SKM-1 (cell line): ENCODE measurements around the gene FBLN1.

ENCODE experiments used
- DNase-seq: peaks from one replicate; lab custom pipeline; 2025; ENCODE audit not compliant: unreplicated experiment; lab: John Stamatoyannopoulos, UW

Gene FBLN1

DNA sequence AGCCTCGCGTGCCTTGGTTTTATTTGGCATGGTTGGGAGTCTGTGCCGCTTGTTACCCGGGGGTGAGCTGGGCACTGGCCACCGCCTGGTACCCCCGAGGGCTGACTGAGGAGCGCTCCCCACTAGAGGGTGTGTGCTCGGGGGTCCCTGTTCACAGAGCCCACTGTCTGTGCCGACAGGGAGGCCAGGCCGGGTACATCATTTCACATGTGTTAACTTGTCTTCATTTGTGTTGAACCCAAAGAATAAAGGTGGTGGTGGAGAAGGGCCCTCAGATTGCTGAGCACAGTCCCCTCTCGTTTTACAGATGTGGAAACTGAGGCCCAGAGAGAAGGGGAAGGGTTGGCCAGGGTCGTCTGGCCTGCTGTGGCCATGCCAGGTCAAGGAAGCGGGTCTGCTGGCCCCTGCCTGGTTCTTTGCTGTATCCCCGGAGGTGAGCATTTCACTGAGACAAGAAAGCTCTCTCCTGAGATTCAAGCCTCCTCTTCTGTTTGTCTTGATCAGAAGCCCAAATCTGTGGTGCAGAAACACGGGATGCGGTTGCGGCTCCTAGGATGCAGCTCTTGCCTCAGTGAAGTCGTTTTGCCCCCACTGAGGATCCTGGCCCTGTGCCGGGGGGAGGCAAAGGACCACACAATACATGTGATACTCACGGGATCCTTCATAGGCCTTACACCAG lies 60.8 kb downstream of the FBLN1 start:
- no peak for DNase-seq

DNA sequence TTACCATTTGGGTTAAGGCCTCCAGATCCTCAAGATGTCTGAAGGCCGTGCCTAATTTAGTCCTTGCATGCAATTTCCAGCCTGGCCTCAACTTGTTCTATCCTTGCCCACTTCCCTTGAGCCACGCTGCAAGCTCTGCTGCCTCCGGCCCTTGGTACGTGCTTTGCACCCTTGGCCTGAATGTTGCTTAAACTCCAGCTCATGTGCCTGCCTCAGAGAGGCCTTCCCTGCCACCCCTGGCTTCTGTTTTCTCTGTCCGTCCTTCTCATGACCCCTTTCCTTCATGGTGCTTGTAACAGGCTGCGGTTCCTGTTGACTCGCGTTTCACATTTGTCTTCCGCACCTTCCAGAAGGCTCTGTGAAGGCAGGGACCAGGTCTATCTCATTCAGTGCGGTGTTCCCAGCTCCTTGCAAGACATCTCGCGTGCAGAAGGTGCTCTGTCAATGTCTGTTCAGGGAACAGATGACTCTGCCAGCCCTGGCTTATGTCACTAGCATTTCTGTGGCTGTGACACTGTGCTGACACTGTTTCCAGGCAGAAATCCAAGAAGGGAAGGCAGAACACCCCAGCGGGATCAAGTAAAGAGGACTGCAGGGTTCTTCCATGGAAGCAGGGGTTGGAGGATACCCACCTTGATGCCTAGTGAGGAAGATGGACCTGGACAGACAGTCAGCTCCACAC lies 61.8 kb downstream of the FBLN1 start:
- DNase-seq: no peak

DNA sequence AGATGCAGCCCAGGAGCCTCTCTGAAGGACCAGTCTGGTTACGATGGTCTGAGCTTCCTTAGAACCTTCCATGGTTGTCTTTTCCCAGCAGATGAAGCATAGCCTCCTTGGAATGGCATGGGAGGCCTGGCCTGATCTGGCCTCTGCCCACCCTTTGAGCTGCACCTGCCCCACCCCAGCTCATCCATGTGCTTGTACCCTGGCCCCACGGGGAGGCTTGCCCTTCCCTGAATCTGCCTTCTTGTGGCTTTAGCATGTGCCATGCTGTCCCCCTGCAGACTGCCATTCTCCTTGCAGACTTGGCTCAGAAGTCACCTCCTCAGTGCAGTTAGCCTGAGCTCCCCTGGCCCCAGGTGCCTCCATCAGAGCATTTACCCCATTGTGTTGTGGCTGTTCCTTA lies 62.5 kb downstream of the FBLN1 start:
- no peak for DNase-seq

DNA sequence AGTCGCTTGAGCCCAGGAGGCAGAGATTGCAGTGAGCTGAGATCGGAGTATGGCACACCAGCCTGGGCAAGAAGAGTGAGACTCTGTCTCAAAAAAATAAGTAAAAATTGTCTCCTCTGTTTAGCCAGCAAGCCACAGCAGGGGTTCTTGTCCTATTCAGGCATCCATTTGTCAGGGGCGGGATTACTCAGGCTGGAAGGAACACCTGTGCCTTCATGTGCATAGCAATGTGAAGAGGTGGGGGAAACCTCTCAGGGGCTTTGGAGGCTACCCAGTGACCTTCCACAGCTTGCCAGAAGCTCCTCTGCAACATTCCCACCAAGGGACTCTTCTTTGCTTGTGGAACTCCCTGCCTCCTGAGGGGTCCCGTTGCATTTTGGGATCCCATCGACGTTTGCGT lies 63.3 kb downstream of the FBLN1 start:
- no peak for DNase-seq

DNA sequence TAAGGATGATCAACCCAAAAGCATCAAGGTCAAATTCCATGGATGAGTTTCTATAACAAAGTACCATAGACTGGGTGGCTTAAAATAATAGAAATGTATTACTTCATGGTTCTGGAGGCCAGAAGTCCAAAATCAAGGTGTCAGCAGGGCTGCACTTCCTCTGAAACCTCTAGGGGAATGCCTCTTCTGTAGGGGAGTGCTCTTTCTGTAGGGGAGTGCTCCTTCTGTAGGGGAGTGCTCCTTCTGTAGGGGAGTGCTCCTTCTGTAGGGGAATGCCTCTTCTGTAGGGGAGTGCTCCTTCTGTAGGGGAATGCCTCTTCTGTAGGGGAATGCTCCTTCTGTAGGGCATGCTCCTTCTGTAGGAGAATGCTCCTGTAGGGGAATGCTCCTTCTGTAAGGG lies 65.5 kb downstream of the FBLN1 start:
- DNase-seq: no peak

DNA sequence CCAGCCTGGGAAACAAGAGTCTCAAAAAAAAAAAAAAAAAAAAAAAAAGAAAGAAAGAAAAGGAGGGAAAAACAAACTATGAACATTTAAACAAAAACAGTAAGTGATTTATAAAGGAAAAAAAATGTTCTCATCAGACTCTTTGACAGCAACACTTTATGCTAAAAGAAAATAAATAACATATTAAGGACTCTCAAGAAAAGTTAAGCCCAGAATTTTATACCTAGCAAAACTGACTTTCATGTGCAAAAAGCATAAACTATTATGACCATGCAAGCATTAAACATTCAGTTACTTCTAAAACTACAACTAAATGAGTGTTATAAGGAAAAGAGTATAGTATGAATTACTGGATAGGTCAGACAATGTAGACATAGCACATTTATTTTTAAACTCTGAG lies 68.4 kb downstream of the FBLN1 start:
- no peak for DNase-seq

DNA sequence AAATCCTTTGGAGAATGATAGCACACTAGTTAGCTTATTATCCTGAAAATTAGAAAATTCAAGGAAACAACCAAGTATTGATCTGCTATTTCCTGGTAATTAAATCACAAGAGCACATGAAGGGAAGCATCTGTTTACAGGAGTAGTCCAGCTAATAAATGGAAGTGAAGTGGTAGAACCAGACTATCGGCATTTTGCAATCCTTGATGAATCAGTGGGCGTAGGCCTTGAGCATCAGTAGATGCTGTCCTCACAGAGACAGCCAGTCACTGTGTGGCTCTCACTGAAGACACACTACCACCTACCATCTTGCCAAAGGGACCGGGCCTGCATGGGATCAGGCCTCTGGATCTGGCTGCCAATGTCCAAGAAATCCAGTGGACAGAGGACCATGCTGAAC lies 69.8 kb downstream of the FBLN1 start:
- no peak for DNase-seq

DNA sequence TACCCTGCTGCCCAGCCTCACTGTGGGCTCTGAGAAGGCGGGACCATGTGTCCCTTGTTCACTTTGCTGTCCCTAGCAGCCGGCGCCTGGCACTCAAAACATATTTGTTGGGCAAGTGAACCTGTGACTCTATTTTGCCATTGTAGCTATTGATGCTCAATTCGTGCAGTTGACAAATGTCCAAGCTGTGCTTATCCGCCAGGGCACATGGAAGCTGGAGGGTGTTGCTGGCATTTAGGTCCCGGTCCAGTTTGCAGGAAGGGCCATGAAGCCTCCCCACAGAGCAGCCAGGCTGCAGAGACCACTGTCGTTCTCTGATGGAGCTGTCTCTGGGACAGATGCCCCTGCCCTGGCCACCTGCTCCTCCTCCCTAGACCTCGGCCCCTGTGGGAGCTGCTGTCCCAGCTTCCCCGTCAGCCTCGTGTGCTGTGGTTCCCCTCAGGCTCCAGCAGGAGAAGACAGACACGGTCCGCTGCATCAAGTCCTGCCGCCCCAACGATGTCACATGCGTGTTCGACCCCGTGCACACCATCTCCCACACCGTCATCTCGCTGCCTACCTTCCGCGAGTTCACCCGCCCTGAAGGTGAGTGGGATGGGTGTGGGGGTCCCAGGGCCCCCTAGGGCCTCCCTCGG lies 71.5 kb downstream of the FBLN1 start:
- no peak for DNase-seq

DNA sequence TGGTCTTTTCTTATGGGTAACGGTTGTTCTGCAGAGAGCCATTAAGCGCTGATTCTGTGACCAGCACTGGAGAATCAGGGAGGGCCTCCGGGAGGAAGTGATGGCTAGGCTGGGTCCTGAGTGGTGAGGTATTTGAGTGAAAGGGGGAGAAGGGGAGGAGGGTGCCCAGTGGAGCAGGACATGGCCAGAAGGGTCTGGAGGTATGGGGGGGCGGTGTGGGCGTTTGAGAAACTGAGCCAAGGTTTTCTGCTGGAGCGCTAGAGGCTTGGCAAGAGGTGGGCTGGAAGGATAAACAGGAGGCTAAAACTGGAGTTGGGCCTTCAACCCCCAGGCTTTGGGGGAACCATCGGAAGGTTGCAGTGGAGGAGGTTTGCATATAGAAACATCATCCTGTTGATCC lies 72.5 kb downstream of the FBLN1 start:
- no peak for DNase-seq

DNA sequence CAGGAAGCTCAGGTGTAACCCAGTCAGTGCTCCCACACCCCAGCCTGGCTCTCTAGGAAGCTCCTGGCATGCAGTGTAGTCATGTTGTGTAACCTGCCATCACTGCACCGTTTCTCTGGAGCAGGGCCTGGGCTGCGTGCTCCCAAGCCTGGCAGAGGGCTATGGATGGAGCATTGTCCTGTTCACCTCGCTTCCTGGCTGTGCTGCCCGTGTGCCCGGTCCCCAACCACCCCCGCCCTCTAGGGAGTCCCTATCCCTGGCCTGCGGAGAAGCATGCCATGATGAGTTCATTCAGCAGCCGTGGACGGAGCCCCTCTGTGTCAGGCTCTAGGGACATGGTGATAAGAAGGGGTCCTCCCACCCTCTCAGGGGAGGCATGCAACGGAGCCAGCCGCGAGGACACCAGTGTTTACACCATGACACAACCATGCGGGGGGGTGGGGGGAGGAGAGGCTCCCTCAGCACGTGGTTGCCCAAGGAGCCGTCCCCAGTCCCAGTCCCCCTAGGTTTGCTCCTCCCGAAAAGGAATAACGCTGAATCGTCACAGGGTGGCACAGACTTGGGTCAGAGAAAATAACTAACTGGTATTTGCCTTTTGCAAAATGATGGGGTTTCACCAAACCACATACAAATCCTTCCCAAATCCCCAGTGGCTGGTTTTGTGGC lies 73.1 kb downstream of the FBLN1 start:
- DNase-seq: no peak

DNA sequence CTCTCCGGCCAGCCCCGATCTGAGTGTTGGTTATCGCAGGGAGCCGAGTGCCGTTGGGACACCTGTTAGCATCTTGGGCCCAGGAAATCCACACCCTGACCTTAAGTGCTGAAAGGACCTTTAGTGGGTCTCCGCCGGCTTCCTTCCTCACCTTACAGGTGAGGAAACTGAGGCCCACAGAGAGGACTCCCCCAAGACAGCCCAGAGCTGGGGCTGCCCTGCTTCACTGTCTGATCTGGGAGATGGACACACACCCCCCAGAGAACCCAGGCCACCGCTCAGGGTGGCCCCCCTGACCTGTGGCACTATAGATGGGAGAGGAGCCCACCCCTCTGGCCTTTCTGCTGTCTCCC lies 73.6 kb downstream of the FBLN1 start:
- DNase-seq: no peak

DNA sequence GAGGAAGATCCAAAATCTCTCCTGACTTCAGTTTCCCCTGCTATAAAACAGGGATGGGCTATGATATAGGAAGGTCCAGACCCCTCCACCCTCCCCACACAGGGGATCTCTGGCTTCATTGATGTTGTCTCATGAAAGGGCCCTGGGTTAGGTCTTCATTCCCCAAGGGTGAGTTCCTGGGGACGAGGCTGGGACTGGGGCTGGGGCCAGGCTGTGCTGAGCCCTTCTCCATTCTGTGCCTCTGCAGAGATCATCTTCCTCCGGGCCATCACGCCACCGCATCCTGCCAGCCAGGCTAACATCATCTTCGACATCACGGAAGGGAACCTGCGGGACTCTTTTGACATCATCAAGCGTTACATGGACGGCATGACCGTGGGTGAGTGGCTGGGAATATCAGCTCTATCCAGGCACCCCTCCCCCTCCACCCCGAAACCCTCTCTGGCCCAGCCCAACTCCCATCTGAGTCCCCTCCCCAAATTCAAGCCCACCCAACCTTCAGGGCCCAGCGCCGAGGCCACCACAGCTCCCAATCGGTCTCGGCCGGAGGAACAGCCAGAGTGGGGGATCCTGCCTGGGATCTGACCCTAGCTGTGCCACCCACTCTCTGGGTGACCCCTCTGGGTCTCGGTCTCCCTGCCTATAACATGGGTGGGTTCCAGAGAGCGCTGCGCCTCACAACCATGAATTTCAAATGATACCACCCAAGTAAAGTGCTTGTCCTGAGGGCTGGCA lies 74.2 kb downstream of the FBLN1 start:
- DNase-seq: no peak

DNA sequence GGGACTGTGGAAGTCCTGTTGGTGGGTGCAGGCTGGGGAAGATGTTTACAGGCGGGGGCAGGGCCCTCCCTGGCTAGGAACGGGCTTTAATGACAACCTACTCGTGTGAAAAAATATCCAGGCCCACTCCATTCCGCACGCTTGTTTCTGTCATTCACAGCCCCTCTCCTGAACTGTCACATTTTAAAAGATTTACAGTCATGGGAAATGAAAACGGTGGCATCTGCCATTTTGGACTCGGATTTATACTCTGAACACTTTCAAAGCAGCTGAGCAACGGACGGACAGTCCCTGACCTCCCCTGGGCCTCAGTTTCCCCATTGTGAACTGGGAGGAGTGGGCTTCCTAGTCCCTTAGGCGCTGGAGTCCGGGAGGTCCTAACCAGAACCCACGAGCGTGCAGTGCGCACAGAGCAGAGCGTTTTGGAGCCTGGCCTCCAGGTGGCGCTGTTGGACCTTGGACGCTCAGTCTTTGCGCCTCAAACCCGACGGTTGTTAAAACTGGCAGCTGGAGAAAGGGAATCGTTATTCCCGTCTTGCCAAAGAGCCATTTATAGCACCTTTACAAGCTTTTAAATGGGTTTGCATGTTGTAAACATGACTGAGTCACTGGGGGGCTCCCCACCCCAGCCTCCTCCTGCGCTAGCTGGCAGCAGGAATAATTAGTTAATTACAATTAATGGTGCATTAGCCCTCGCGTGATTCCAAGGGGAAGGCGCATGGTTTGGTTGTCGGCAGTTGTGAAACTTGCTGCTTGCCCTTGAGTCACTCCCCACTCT lies 75.3 kb downstream of the FBLN1 start:
- DNase-seq: peak; percentile 73

DNA sequence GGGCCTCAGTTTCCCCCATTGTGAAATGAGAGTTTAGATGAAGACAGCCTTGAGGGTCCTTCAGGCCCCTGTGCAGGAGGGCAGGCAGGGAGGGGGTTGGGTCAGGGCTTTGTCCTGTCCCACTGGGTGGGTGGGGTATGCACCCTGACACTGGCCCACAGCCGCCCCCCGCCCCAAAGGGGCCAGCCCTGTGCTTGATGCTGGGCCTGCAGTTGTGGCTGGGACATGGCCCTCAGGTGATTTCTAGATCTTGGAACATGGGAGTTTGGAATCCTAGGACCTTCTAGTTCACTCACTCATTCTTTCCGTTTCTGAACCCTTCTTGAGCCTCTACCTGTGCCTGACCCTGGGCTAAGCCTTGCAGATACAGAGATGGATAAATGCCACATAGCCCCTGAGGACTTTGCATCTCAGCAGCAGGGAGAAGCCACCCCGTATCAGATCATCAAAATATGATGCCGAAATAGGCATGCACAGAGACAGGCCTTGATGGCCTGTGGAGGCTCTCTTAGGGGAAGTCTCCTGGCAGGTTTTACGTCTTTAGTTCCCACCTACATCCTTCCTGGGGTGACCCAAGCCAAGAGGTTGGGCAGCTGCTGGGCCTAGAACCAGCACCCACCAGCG lies 76.0 kb downstream of the FBLN1 start:
- DNase-seq: no peak

DNA sequence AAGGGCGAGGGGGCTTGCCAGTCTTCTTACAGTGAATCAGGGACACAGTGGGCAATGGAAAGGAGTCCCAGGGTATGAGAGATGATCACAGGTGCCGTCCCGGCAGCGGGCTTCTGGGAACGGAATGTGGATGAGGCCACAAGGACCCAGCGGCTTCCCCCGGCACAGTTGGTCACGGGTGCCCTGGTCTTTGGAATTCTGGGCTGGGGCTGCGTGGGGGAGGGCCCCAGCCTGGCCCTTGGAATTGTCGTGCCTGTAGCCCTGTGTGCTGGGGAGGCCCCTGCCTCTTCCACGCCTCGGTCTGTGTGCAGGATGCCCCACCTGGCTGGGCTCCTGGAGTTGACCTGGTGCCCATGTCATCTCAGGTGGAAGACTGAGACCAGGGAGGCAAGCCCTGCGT lies 76.6 kb downstream of the FBLN1 start:
- no peak for DNase-seq

DNA sequence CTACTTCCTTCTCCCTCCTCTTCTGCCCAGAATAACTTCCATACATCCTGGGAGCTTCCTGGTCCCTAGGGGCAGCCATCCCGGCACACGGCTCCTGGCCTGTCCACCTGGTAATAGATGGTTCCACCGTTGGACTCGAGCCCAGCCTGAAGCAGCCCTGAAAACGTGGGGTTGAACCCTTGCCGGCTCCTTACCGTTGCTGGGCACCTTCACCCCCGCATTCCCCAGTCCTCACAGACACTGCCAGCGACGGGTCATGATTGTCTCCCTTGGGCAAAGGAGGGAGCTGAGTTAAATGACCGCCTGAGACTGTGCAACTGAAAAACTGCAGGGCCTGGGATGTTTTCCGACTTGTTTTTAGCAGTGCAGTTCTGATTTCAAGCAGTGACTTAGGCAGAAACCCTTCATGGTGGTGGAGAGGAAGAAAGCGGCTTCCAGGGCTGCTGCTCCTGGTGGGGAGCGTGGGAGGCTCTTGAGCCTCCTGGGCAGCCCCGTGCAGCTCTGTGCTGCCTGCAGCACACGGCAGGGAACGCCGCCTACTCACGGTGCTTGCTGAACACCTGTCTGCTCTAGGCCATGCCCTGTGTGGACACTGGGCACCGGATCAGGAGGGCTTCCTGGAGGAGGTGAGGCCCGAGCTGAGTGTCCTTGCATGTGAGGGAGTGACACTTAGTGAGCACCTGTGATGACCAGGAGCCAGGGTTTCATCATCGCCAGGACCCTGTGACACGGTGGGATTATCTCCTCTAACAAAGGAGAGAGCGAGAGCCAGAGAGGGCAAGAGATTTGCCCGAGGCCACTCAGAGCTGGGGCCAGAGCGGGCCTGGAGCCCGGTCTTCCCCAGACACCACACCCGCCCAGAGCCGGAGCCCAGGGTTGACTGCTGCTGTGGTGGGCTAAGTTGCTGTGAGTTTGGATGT lies 77.4 kb downstream of the FBLN1 start:
- no peak for DNase-seq

DNA sequence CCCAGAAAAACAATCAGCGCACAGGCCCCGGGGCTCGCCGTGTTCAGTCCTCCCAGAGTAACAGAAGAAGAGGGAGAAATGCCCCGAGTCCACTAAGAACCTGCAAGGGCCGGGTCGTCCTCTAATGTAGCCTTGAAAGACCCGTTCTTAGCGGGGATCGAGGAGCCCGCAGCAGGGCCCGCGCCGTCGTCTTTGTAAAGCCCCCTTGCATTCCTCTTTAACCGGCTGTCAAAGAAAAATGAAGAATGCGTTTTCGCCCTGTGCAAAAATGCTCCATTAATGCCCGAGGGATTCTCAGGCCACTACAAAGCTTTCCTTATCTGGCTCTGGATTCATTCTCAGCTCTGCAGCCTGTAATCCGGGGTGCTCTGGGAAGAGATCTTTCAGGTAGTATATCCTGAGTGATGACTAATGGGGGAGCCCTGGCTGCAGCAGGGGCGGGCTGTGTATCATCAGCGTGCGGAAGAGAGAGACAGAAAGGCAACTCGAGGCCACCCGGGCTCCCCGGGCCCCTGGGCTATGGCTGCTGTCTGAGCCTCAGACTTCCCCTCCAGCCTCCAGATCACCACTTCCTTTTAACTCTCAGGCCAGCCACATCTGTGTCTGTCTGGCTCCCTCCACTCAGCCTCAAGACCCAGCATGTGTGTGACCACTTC lies 78.2 kb downstream of the FBLN1 start:
- DNase-seq: peak; percentile 69

DNA sequence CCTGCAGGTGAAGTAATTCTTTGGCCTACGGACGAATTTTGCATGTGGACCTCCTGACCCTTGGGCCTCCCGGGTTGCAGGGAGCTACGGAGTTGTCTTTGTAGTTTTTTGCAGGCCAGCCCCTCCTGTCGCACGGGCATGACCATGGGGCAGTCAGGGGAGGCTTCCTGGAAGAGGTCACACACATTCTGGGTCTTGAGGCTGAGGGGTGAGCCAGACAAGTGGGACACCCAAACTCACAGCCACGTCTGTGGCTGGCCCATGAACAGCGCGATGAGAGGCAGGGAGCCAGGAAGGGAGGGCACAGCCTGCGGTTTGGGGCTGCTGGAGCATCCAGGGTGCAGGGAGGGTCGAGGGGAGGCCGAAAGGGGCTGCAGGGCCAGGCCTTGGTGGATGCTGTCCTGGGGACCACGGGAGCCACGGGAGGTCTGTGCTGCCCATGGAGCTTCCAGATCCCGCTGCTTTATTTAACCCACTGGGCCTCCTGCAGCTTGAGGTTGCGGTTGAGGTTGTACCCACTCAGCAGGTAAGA lies 78.9 kb downstream of the FBLN1 start:
- DNase-seq: no peak
